Mesendoderm (in vitro differentiated cells): ENCODE measurements around the gene KLK8.

Source experiments
- DNase-seq: peaks from one replicate; pipeline ENCODE4 v3.0.0; 2013
- H2AK5ac ChIP-seq: 2 replicates; pipeline ENCODE4 v1.6.1; 2013; ENCODE audit warnings: low read length, inconsistent platforms
- H2BK120ac ChIP-seq: 2 replicates; pipeline ENCODE4 v1.6.1; 2013; ENCODE audit warnings: low read depth, mild to moderate bottlenecking, low read length, moderate library complexity, mixed read lengths
- H2BK15ac ChIP-seq: replicated peaks from 2 replicates; pipeline ENCODE4 v1.6.1; 2013; ENCODE audit warnings: low read depth, mild to moderate bottlenecking, moderate library complexity
- H2BK5ac ChIP-seq: 2 replicates; pipeline ENCODE4 v1.6.1; 2013; ENCODE audit warnings: low read length, inconsistent platforms
- H3K18ac ChIP-seq: 2 replicates; pipeline ENCODE4 v1.6.1; 2013; ENCODE audit warnings: mild to moderate bottlenecking, low read length, mixed read lengths
- H3K23ac ChIP-seq: one replicate; pipeline ENCODE4 v1.6.1; 2013; ENCODE audit warnings: low read length
- H3K27ac ChIP-seq: 2 replicates; pipeline ENCODE4 v1.5.1; 2013; ENCODE audit warnings: low read depth, mild to moderate bottlenecking, inconsistent platforms, low read length, moderate library complexity
- H3K27me3 ChIP-seq: 2 replicates; pipeline ENCODE4 v1.6.1; 2013; ENCODE audit warnings: low read length, control low read depth, mild to moderate bottlenecking, inconsistent platforms; ENCODE audit not compliant: insufficient read depth, poor library complexity
- H3K36me3 ChIP-seq: 2 replicates; pipeline ENCODE4 v1.6.1; 2013; ENCODE audit warnings: low read length, inconsistent platforms; ENCODE audit not compliant: control insufficient read depth, insufficient read depth
- H3K4ac ChIP-seq: one replicate; pipeline ENCODE4 v1.6.1; 2013; ENCODE audit warnings: low read depth, mild to moderate bottlenecking, low read length, moderate library complexity
- H3K4me1 ChIP-seq: 2 replicates; pipeline ENCODE4 v1.6.1; 2013; ENCODE audit warnings: low read depth, low read length, inconsistent platforms; ENCODE audit not compliant: control insufficient read depth
- H3K4me2 ChIP-seq: 2 replicates; pipeline ENCODE4 v1.6.1; 2013; ENCODE audit warnings: low read length
- H3K4me3 ChIP-seq: 2 replicates; pipeline ENCODE4 v1.5.1; 2013; ENCODE audit warnings: mild to moderate bottlenecking, low read length
- H3K56ac ChIP-seq: one replicate; pipeline ENCODE4 v1.6.1; 2013; ENCODE audit warnings: low read length
- H3K79me1 ChIP-seq: 2 replicates; pipeline ENCODE4 v1.6.1; 2013; ENCODE audit warnings: low read length, inconsistent platforms
- H3K79me2 ChIP-seq: 2 replicates; pipeline ENCODE4 v1.6.1; 2013; ENCODE audit warnings: mild to moderate bottlenecking, low read length; ENCODE audit not compliant: control insufficient read depth, insufficient read depth
- H3K9ac ChIP-seq: 2 replicates; pipeline ENCODE4 v1.6.1; 2013; ENCODE audit warnings: low read length, inconsistent platforms
- H4K5ac ChIP-seq: one replicate; pipeline ENCODE4 v1.6.1; 2013; ENCODE audit warnings: low read length
- H4K8ac ChIP-seq: one replicate; pipeline ENCODE4 v1.6.1; 2013; ENCODE audit warnings: low read depth, mild to moderate bottlenecking, control low read depth, low read length, moderate library complexity
- WGBS: extraction: QIAGEN DNeasy Blood & Tissue Kit; methylation state at CpG from one replicate; pipeline ENCODE4 v1.1.7; 2013; ENCODE audit warnings: low lambda C conversion rate, missing lambda C conversion rate; ENCODE audit not compliant: insufficient coverage; ENCODE audit errors: extremely low coverage; 5-methylcytosine and 5-hydroxymethylcytosine counted together

KLK8 gene

DNA sequence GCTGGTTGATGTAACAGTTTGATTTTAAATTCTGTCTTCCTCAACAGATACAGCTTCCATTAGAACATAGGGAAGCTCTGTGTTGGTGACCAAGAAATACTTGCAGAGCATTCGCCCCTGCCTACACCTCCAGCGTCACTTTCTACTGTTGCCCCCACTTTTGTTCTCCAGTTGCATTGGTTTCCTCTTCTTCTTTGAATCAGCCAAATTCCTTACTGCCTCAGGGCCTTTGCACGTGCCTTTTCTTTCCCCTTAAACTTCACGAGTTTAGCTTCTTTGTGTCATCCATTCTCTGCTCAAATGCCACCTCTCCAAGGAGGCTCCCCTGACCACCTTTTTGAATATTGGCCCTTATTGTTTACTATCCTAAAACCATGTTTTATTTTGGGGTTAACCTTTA lies 54.3 kb downstream of the KLK8 start:
- Histone ChIP-seq H3K23ac (no peak overlapping the region), H3K4ac (no peak overlapping the region), H3K79me2 (no peaks in the 10 kb centered on the region), H3K27me3 (no peaks in the 10 kb centered on the region), H3K56ac (no peak overlapping the region), H4K5ac (no peak overlapping the region), H3K4me3 (no peak overlapping the region), H2BK15ac (no peak overlapping the region), H3K36me3 (no peaks in the 10 kb centered on the region), H2BK120ac (no peak overlapping the region), H3K79me1 (no peaks in the 10 kb centered on the region), H3K18ac (no peak overlapping the region), H4K8ac (no peak overlapping the region), H3K4me1 (no peaks in the 10 kb centered on the region), H3K4me2 (no peak overlapping the region), H3K9ac (no peak overlapping the region), H2AK5ac (no peak overlapping the region), H3K27ac (no peak overlapping the region), H2BK5ac (no peak overlapping the region)
- no CpG with 5 or more reads among the region's 4 CpGs for WGBS
- no peak for DNase-seq
